ENCODE results near the gene KCNK4. TPM values are rescaled to one million over a fixed set of nuclear protein-coding genes. Genes with fewer than 3 reads are reported as not detected.

KCNK4 gene
- total and polyA plus RNA-seq, 2 donors from 2014 or later, result not detected

- no peaks in the 10 kb centered on the region for H3K9me3 ChIP-seq (ENCODE audit: control insufficient read depth in 2 of 3, insufficient read depth in 1 of 3, low read length in 3 of 3)
- no peak overlapping the region for H3K9ac ChIP-seq (ENCODE audit: low read length in 3 of 3)
- FAIRE-seq, result no peak
- intact Hi-C loops (cut with DNase I), result no loop called here
- H3K36me3 ChIP-seq (ENCODE audit: control insufficient read depth in 2 of 3, insufficient read depth in 3 of 3, low read length in 3 of 3), result no peaks in the 10 kb centered on the region
- no peak overlapping the region for H3K27ac ChIP-seq (ENCODE audit: low read depth in 2 of 2, low read length in 2 of 2)
- H3K4me1 ChIP-seq (ENCODE audit: control insufficient read depth in 2 of 3, insufficient read depth in 2 of 3, low read depth in 1 of 3, low read length in 3 of 3), result peaks cover 0 to 5% (median 4%) of the 10 kb centered on the region in 3 donors
- H3K27me3 ChIP-seq (ENCODE audit: control insufficient read depth, insufficient read depth, low read length), result no peaks in the 10 kb centered on the region
- no peak for DNase-seq
- H3K4me3 ChIP-seq (ENCODE audit: low read length in 3 of 3), result no peak overlapping the region
- TF ChIP-seq, protein P1, sequence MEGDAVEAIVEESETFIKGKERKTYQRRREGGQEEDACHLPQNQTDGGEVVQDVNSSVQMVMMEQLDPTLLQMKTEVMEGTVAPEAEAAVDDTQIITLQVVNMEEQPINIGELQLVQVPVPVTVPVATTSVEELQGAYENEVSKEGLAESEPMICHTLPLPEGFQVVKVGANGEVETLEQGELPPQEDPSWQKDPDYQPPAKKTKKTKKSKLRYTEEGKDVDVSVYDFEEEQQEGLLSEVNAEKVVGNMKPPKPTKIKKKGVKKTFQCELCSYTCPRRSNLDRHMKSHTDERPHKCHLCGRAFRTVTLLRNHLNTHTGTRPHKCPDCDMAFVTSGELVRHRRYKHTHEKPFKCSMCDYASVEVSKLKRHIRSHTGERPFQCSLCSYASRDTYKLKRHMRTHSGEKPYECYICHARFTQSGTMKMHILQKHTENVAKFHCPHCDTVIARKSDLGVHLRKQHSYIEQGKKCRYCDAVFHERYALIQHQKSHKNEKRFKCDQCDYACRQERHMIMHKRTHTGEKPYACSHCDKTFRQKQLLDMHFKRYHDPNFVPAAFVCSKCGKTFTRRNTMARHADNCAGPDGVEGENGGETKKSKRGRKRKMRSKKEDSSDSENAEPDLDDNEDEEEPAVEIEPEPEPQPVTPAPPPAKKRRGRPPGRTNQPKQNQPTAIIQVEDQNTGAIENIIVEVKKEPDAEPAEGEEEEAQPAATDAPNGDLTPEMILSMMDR (IDR thresholded peaks at IDR 0.05; ENCODE audit: borderline replicate concordance, extremely low read depth, insufficient read depth), result no peak
Measured at GRCh38 chr11:64339286-64339685, 48.2 kb downstream of the KCNK4 start.

DNA sequence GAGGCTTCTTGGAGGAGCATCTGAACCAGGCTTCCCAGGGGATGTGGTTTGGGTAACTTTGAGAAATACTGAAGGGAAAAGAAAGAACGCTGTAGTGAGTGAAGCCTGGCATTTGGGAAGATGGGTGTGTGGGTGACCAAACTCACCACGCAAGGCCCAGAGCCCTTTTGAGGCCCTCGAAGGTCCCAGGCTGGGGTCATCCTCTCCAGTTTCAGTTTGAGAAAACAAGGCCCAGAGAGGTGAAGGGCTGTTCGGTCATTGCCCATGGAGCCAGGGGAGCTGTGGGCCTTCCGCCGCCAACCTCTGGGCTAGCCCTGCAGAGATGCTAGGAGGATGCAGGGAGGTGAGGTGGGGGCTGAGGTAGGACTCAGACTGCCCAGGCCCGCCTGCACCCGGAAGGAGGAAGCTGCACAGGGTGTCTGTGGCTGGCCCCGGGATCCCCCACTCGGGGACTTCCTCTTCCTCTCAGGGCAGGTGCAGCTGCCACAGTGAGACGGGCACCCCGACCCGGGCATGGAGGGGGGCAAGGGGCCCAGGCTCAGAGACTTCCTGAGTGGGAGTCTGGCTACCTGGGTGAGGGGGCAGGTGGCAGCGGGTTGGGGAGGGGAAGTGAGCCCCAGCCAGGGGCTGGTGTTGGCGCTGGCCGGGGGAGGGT lies 48.8 kb downstream of the KCNK4 start, which contains the start of gene CCDC88B:
Gene CCDC88B, plus strand, starts transcription at position 451 of the 655 bp plus-strand sequence. Its CDS starts 63 bp downstream, at position 514.
- TF ChIP-seq, protein P1 (IDR thresholded peaks at IDR 0.05; ENCODE audit: borderline replicate concordance, extremely low read depth, insufficient read depth), result no peak
- H3K9me3 ChIP-seq (ENCODE audit: control insufficient read depth in 2 of 3, insufficient read depth in 1 of 3, low read length in 3 of 3), result no peaks in the 10 kb centered on the region
- intact Hi-C loops (cut with DNase I), result no loop called here
- FAIRE-seq (no peak), DNase-seq (peak in 1 of 5 donors; percentile 90)
- H3K27ac ChIP-seq (ENCODE audit: low read depth in 2 of 2, low read length in 2 of 2), result no peak within 1 kb of the TSS
- no peak within 1 kb of the TSS for H3K4me3 ChIP-seq (ENCODE audit: low read length in 3 of 3)
- no peak within 1 kb of the TSS for H3K9ac ChIP-seq (ENCODE audit: low read length in 3 of 3)
- H3K36me3 ChIP-seq (ENCODE audit: control insufficient read depth in 2 of 3, insufficient read depth in 3 of 3, low read length in 3 of 3), result no peaks in the 10 kb centered on the region
- H3K4me1 ChIP-seq (ENCODE audit: control insufficient read depth in 2 of 3, insufficient read depth in 2 of 3, low read depth in 1 of 3, low read length in 3 of 3), result peaks cover 0 to 5% (median 4%) of the 10 kb centered on the region in 3 donors
- no peaks in the 10 kb centered on the region for H3K27me3 ChIP-seq (ENCODE audit: control insufficient read depth, insufficient read depth, low read length)

- no peak overlapping the region for H3K4me3 ChIP-seq (ENCODE audit: low read length in 3 of 3)
- no peaks in the 10 kb centered on the region for H3K36me3 ChIP-seq (ENCODE audit: control insufficient read depth in 2 of 3, insufficient read depth in 3 of 3, low read length in 3 of 3)
- TF ChIP-seq, protein P1 (IDR thresholded peaks at IDR 0.05; ENCODE audit: borderline replicate concordance, extremely low read depth, insufficient read depth), result no peak
- no peak overlapping the region for H3K27ac ChIP-seq (ENCODE audit: low read depth in 2 of 2, low read length in 2 of 2)
- no peaks in the 10 kb centered on the region for H3K9me3 ChIP-seq (ENCODE audit: control insufficient read depth in 2 of 3, insufficient read depth in 1 of 3, low read length in 3 of 3)
- DNase-seq (peak in 3 of 5 donors; percentile 49 to 85 (median 84)), FAIRE-seq (no peak)
- no peak overlapping the region for H3K9ac ChIP-seq (ENCODE audit: low read length in 3 of 3)
- peaks cover 0 to 5% (median 4%) of the 10 kb centered on the region in 3 donors for H3K4me1 ChIP-seq (ENCODE audit: control insufficient read depth in 2 of 3, insufficient read depth in 2 of 3, low read depth in 1 of 3, low read length in 3 of 3)
- intact Hi-C loops (cut with DNase I), result no loop called here
- no peaks in the 10 kb centered on the region for H3K27me3 ChIP-seq (ENCODE audit: control insufficient read depth, insufficient read depth, low read length)
Measured at GRCh38 chr11:64340671-64341335, 49.7 kb downstream of the KCNK4 start.

Measured in kidney (tissue), 14 donors.